H9 (cell line): ENCODE measurements around the gene TPM3. TPM values are rescaled to one million over a fixed set of nuclear protein-coding genes. Genes with fewer than 3 reads are reported as not detected.

Source experiments
- DNase-seq: peaks from one replicate; pipeline ENCODE4 v3.0.0-alpha.2; 2017
- H2AFZ ChIP-seq: one replicate; pipeline ENCODE4 v1.6.1; 2013; ENCODE audit warnings: mild to moderate bottlenecking, low read length, control low read depth, moderate library complexity
- H2AK5ac ChIP-seq: 2 replicates; pipeline ENCODE4 v1.6.1; 2013; ENCODE audit warnings: low read length, control low read depth, mixed read lengths; ENCODE audit not compliant: insufficient read length
- H2BK120ac ChIP-seq: one replicate; pipeline ENCODE4 v1.6.1; 2013; ENCODE audit warnings: low read depth, mild to moderate bottlenecking, low read length, control low read depth, inconsistent platforms; ENCODE audit not compliant: poor library complexity, severe bottlenecking
- H2BK12ac ChIP-seq: 2 replicates; pipeline ENCODE4 v1.6.1; 2013; ENCODE audit warnings: low read length, control low read depth, mixed read lengths, low read depth; ENCODE audit not compliant: insufficient read length
- H2BK15ac ChIP-seq: 2 replicates; pipeline ENCODE4 v1.6.1; 2013; ENCODE audit warnings: low read depth, low read length, control low read depth
- H2BK20ac ChIP-seq: one replicate; pipeline ENCODE4 v1.6.1; 2013; ENCODE audit warnings: low read depth, mild to moderate bottlenecking, low read length, control low read depth, inconsistent platforms; ENCODE audit not compliant: poor library complexity, severe bottlenecking
- H2BK5ac ChIP-seq: 2 replicates; pipeline ENCODE4 v1.6.1; 2013; ENCODE audit warnings: low read length, control low read depth, mixed read lengths; ENCODE audit not compliant: insufficient read length
- H3K14ac ChIP-seq: 2 replicates; pipeline ENCODE4 v1.6.1; 2013; ENCODE audit warnings: low read length, control low read depth; ENCODE audit not compliant: insufficient read depth
- H3K18ac ChIP-seq: 2 replicates; pipeline ENCODE4 v1.6.1; 2013; ENCODE audit warnings: low read depth, mild to moderate bottlenecking, mixed read lengths, low read length, control low read depth; ENCODE audit not compliant: insufficient read length
- H3K23ac ChIP-seq: 2 replicates; pipeline ENCODE4 v1.6.1; 2013; ENCODE audit warnings: low read length, control low read depth, mixed read lengths, low read depth; ENCODE audit not compliant: insufficient read length
- H3K23me2 ChIP-seq: 2 replicates; pipeline ENCODE4 v1.6.1; 2013; ENCODE audit warnings: low read depth, mild to moderate bottlenecking, mixed read lengths, low read length, control low read depth; ENCODE audit not compliant: insufficient read length, poor library complexity, severe bottlenecking
- H3K27ac ChIP-seq: 2 replicates; pipeline ENCODE4 v1.5.1; 2013; ENCODE audit warnings: low read length, control low read depth, mixed read lengths, low read depth; ENCODE audit not compliant: insufficient read length
- H3K27me3 ChIP-seq: 2 replicates; pipeline ENCODE4 v1.6.1; 2013; ENCODE audit warnings: low read length, control low read depth, inconsistent platforms; ENCODE audit not compliant: insufficient read depth
- H3K4ac ChIP-seq: 2 replicates; pipeline ENCODE4 v1.6.1; 2013; ENCODE audit warnings: low read depth, mild to moderate bottlenecking, control low read depth, inconsistent platforms, low read length, moderate library complexity
- H3K4me1 ChIP-seq: 2 replicates; pipeline ENCODE4 v1.6.1; 2013; ENCODE audit warnings: low read length, control low read depth, inconsistent platforms; ENCODE audit not compliant: insufficient read depth
- H3K4me2 ChIP-seq: 2 replicates; pipeline ENCODE4 v1.6.1; 2013; ENCODE audit warnings: low read length, control low read depth, mixed read lengths; ENCODE audit not compliant: insufficient read length, insufficient read depth
- H3K56ac ChIP-seq: 2 replicates; pipeline ENCODE4 v1.6.1; 2013; ENCODE audit warnings: low read depth, mild to moderate bottlenecking, mixed read lengths, low read length, control low read depth; ENCODE audit not compliant: insufficient read length
- H3K79me1 ChIP-seq: 2 replicates; pipeline ENCODE4 v1.6.1; 2013; ENCODE audit warnings: low read depth, mild to moderate bottlenecking, moderate library complexity, low read length, control low read depth, inconsistent platforms; ENCODE audit not compliant: insufficient read depth, poor library complexity, severe bottlenecking
- H3K79me2 ChIP-seq: 2 replicates; pipeline ENCODE4 v1.6.1; 2013; ENCODE audit warnings: low read length, control low read depth, inconsistent platforms; ENCODE audit not compliant: insufficient read depth
- H3K9ac ChIP-seq: 2 replicates; pipeline ENCODE4 v1.6.1; 2013; ENCODE audit warnings: low read length, control low read depth, mixed read lengths; ENCODE audit not compliant: insufficient read length; ENCODE audit errors: extremely low read depth
- H3K9me3 ChIP-seq: one replicate; pipeline ENCODE4 v1.6.1; 2013; ENCODE audit warnings: low read depth, low read length, inconsistent platforms; ENCODE audit not compliant: control insufficient read depth
- H3T11ph ChIP-seq: one replicate; pipeline ENCODE4 v1.6.1; 2013; ENCODE audit warnings: mild to moderate bottlenecking, low read length, control low read depth, inconsistent platforms
- H4K20me1 ChIP-seq: one replicate; pipeline ENCODE4 v1.6.1; 2013; ENCODE audit not compliant: control insufficient read depth, insufficient read length, insufficient read depth
- H4K5ac ChIP-seq: 2 replicates; pipeline ENCODE4 v1.6.1; 2013; ENCODE audit warnings: low read depth, mild to moderate bottlenecking, mixed read lengths, low read length, control low read depth; ENCODE audit not compliant: insufficient read length
- H4K8ac ChIP-seq: replicated peaks from 2 replicates; pipeline ENCODE4 v1.6.1; 2013; ENCODE audit warnings: low read length, control low read depth, mixed read lengths, low read depth; ENCODE audit not compliant: insufficient read length
- H4K91ac ChIP-seq: 2 replicates; pipeline ENCODE4 v1.6.1; 2013; ENCODE audit warnings: low read depth, mild to moderate bottlenecking, moderate library complexity, mixed read lengths, low read length, control low read depth; ENCODE audit not compliant: insufficient read length
- H3K27ac Mint-ChIP-seq, 3 experiments: 2 replicates in 2 of 3; 3 replicates in 1 of 3; pipeline ENCODE4 v1.8.0; 2020 to 2021; ENCODE audit warnings: mixed read lengths in 3 of 3, mild to moderate bottlenecking in 1 of 3, moderate library complexity in 1 of 3
- H3K27me3 Mint-ChIP-seq: 2 replicates; pipeline ENCODE4 v1.8.0; 2021; ENCODE audit warnings: low read depth, mild to moderate bottlenecking, moderate library complexity, mixed read lengths
- H3K36me3 Mint-ChIP-seq, 3 experiments: 2 replicates in 2 of 3; 3 replicates in 1 of 3; pipeline ENCODE4 v1.8.0; 2020 to 2021; ENCODE audit warnings: low read depth in 3 of 3, mixed read lengths in 3 of 3; ENCODE audit not compliant: insufficient read depth in 1 of 3
- H3K4me1 Mint-ChIP-seq, 2 experiments: 2 replicates each; pipeline ENCODE4 v1.8.0; 2020; ENCODE audit warnings: mixed read lengths in 2 of 2
- H3K4me3 Mint-ChIP-seq, 2 experiments: 2 replicates in 1 of 2; 3 replicates in 1 of 2; pipeline ENCODE4 v1.8.0; 2020 to 2021; ENCODE audit warnings: mild to moderate bottlenecking in 2 of 2, mixed read lengths in 2 of 2, moderate library complexity in 1 of 2
- H3K9me3 Mint-ChIP-seq, 2 experiments: 2 replicates in 1 of 2; 3 replicates in 1 of 2; pipeline ENCODE4 v1.8.0; 2020; ENCODE audit warnings: mild to moderate bottlenecking in 2 of 2, mixed read lengths in 2 of 2, moderate library complexity in 1 of 2
- CTCF ChIP-seq: fragments of 200-600 bp; sonication (generic); conservative IDR thresholded peaks from 3 replicates; pipeline ENCODE4 v1.8.0; 2021; ENCODE audit warnings: antibody characterized with exemption, mild to moderate bottlenecking
- WGBS: extraction: QIAGEN DNeasy Blood & Tissue Kit; methylation state at CpG from one replicate; pipeline ENCODE4 v1.1.7; 2013; ENCODE audit warnings: missing lambda C conversion rate, low lambda C conversion rate, mixed read lengths; ENCODE audit not compliant: insufficient read length; ENCODE audit errors: extremely low coverage; 5-methylcytosine and 5-hydroxymethylcytosine counted together
- long read RNA-seq: library from polyadenylated mRNA; unstranded; transcript quantifications from one replicate; pipeline ENCODE4 v2.0.0, GENCODE V29; 2020
- total RNA-seq: library from RNA; stranded (reverse); gene quantifications from 2 replicates; pipeline ENCODE4 v1.2.1, GENCODE V29; 2021

TPM3 gene
- total RNA-seq = 508 and 513 TPM in 2 replicates
- long read RNA-seq, transcript TPM3-201 (9 exons, 1,219 nt) = minor isoform, 8 of 1,879 reads
- long read RNA-seq, transcript TPM3-212 (8 exons, 3,131 nt) = major isoform, 1,740 of 1,879 reads
- long read RNA-seq, transcript TPM3-211 (8 exons, 1,115 nt) = minor isoform, 7 of 1,879 reads
- long read RNA-seq, transcript TPM3-205 (9 exons, 1,771 nt) = minor isoform, 26 of 1,879 reads
- long read RNA-seq, partial matches to known transcripts = 11 of 1,879 reads
- long read RNA-seq, other reads (novel, unspliced or antisense) = 79 of 1,879 reads

GRCh38 chr1:154191990-154192461 lies at the start of gene TPM3:
Gene TPM3, minus strand, starts transcription at chr1:154192100. Its CDS starts 82 bp downstream, at chr1:154192018.
- TF ChIP-seq CTCF = no peak
- H3K23ac ChIP-seq = no peak within 1 kb of the TSS
- no CpG with 5 or more reads among the region's 1 CpG for WGBS

More at GRCh38 chr1:154191990-154192461, at the start of gene TPM3:
- Histone ChIP-seq H2BK15ac (no peak within 1 kb of the TSS), H3K27ac (no peak within 1 kb of the TSS), H3K79me1 (no peaks in the 10 kb centered on the region), H2BK5ac (no peak within 1 kb of the TSS), H3K18ac (no peak within 1 kb of the TSS), H4K5ac (no peak within 1 kb of the TSS), H4K8ac (no peak within 1 kb of the TSS), H3K4me1 (peaks cover 9% of the 10 kb centered on the region; the same call in 1 of the 2 replicates), H2BK120ac (no peak within 1 kb of the TSS), H2AFZ (no peak within 1 kb of the TSS), H3K27me3 (no peaks in the 10 kb centered on the region; the same call in 1 of the 2 replicates), H4K20me1 (no peaks in the 10 kb centered on the region), H3K79me2 (no peaks in the 10 kb centered on the region), H3K56ac (no peak within 1 kb of the TSS), H2BK20ac (no peak within 1 kb of the TSS), H3K4me2 (no peak within 1 kb of the TSS), H3K4ac (no peak within 1 kb of the TSS), H3T11ph (no peak within 1 kb of the TSS), H3K14ac (no peak within 1 kb of the TSS), H3K9me3 (no peaks in the 10 kb centered on the region), H2BK12ac (no peak within 1 kb of the TSS), H3K9ac (no peak within 1 kb of the TSS), H3K23me2 (no peaks in the 10 kb centered on the region), H2AK5ac (no peak within 1 kb of the TSS), H4K91ac (no peak within 1 kb of the TSS)
- Mint-ChIP-seq H3K4me1 (peaks cover 28 to 30% of the 10 kb centered on the region in 2 experiments), H3K27me3 (peaks cover 5% of the 10 kb centered on the region; the same call in 1 of the 2 replicates), H3K9me3 (no peaks in the 10 kb centered on the region), H3K27ac (no peak within 1 kb of the TSS; a peak in 3 of 7 replicates), H3K4me3 (no peak within 1 kb of the TSS), H3K36me3 (no peaks in the 10 kb centered on the region)
- no peak for DNase-seq
